DOHH2 (cell line): ENCODE results near the gene PRSS22.

ENCODE experiments used
- EZH2phosphoT487 ChIP-seq: fragments of 200-600 bp; sonication (generic); IDR thresholded peaks from 2 replicates; pipeline ENCODE4 v1.6.1; 2017; ENCODE audit warnings: borderline replicate concordance, mild to moderate bottlenecking, antibody characterized with exemption, low read length, moderate library complexity, mixed read lengths
- TF ChIP-seq, protein P1 (sequence below): fragments of 200-600 bp; sonication (generic); IDR thresholded peaks from one replicate; pipeline ENCODE4 v1.5.1; 2014; ENCODE audit warnings: antibody characterized with exemption, mild to moderate bottlenecking, low read depth, low read length; ENCODE audit not compliant: poor library complexity, severe bottlenecking

DNA sequence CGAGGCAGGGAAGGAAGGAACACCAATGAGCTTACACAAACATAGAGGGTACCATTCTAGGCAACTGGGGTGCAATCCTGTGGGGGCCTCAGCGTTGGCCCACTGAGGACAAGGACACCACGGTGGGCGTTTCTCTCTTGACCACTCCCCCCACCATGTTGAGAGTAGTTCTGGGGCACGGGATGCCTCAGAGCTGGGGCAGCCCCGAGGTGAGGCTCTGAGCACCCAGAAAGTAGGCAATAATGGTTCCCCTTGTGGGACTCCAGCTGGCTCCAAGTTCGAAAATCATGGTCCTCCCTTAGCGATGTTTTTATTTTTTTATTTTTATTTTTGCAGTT lies 35.8 kb downstream of the PRSS22 start:
- TF ChIP-seq, protein P1, sequence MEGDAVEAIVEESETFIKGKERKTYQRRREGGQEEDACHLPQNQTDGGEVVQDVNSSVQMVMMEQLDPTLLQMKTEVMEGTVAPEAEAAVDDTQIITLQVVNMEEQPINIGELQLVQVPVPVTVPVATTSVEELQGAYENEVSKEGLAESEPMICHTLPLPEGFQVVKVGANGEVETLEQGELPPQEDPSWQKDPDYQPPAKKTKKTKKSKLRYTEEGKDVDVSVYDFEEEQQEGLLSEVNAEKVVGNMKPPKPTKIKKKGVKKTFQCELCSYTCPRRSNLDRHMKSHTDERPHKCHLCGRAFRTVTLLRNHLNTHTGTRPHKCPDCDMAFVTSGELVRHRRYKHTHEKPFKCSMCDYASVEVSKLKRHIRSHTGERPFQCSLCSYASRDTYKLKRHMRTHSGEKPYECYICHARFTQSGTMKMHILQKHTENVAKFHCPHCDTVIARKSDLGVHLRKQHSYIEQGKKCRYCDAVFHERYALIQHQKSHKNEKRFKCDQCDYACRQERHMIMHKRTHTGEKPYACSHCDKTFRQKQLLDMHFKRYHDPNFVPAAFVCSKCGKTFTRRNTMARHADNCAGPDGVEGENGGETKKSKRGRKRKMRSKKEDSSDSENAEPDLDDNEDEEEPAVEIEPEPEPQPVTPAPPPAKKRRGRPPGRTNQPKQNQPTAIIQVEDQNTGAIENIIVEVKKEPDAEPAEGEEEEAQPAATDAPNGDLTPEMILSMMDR = no peak
- no peak for TF ChIP-seq EZH2phosphoT487
